Keratinocyte (primary cell): ENCODE results near the gene C1orf232. TPM values are rescaled to one million over a fixed set of nuclear protein-coding genes. Genes with fewer than 3 reads are reported as not detected.

Experiments used
- DNase-seq: peaks from one replicate; pipeline ENCODE4 v3.0.0-alpha.2; 2011; ENCODE audit warnings: low read depth, missing footprints, low spot score
- FAIRE-seq: peaks from 2 replicates; lab custom pipeline; 2011; peaks lifted over from hg19 to GRCh38; lab: Jason Lieb, UNC
- H2AFZ ChIP-seq: 2 replicates; pipeline ENCODE4 v1.6.0; 2012; ENCODE audit warnings: low read length, control low read depth, inconsistent platforms; ENCODE audit not compliant: control insufficient read depth
- H3K27ac ChIP-seq: 2 replicates; pipeline ENCODE4 v1.5.1; 2011; ENCODE audit warnings: low read length; ENCODE audit not compliant: control insufficient read depth, insufficient read depth
- H3K27me3 ChIP-seq: 3 replicates; pipeline ENCODE4 v1.6.0; 2011; ENCODE audit warnings: low read length; ENCODE audit not compliant: control insufficient read depth, insufficient read depth; ENCODE audit errors: extremely low read depth
- H3K36me3 ChIP-seq, 2 experiments: 2 replicates in 1 of 2; 3 replicates in 1 of 2; pipeline ENCODE4 v1.5.1; 2011; ENCODE audit warnings: low read length in 2 of 2, mild to moderate bottlenecking in 1 of 2; ENCODE audit not compliant: control insufficient read depth in 2 of 2, insufficient read depth in 2 of 2; ENCODE audit errors: extremely low read depth in 1 of 2
- H3K4me1 ChIP-seq: 3 replicates; pipeline ENCODE4 v1.5.1; 2011; ENCODE audit warnings: low read length; ENCODE audit not compliant: control insufficient read depth, insufficient read depth; ENCODE audit errors: extremely low read depth
- H3K4me2 ChIP-seq: 3 replicates; pipeline ENCODE4 v1.6.0; 2011; ENCODE audit warnings: low read depth, low read length; ENCODE audit not compliant: control insufficient read depth, insufficient read depth; ENCODE audit errors: extremely low read depth
- H3K4me3 ChIP-seq, 3 experiments: fragments of 200-600 bp in 1 of 3; sonication (generic) in 1 of 3; 2 replicates in 2 of 3; 3 replicates in 1 of 3; pipeline ENCODE4 v1.5.1; 2011 to 2016; ENCODE audit warnings: low read length in 3 of 3, mild to moderate bottlenecking in 3 of 3, control low read depth in 2 of 3, inconsistent platforms in 1 of 3, low read depth in 1 of 3, mixed read lengths in 1 of 3, mixed run types in 1 of 3, moderate library complexity in 1 of 3; ENCODE audit not compliant: control insufficient read depth in 2 of 3, insufficient read depth in 2 of 3; ENCODE audit errors: extremely low read depth in 1 of 3
- H3K79me2 ChIP-seq: 2 replicates; pipeline ENCODE4 v1.6.0; 2012; ENCODE audit warnings: low read length; ENCODE audit not compliant: control insufficient read depth, insufficient read depth
- H3K9ac ChIP-seq: 3 replicates; pipeline ENCODE4 v1.6.0; 2011; ENCODE audit warnings: low read length; ENCODE audit not compliant: control insufficient read depth, insufficient read depth; ENCODE audit errors: extremely low read depth
- H3K9me1 ChIP-seq: 3 replicates; pipeline ENCODE4 v1.6.0; 2011; ENCODE audit warnings: low read length; ENCODE audit not compliant: control insufficient read depth, insufficient read depth; ENCODE audit errors: extremely low read depth
- H3K9me3 ChIP-seq: 2 replicates; pipeline ENCODE4 v1.5.1; 2012; ENCODE audit warnings: low read depth, low read length; ENCODE audit not compliant: control insufficient read depth
- H4K20me1 ChIP-seq: 3 replicates; pipeline ENCODE4 v1.6.0; 2011; ENCODE audit warnings: low read length; ENCODE audit not compliant: control insufficient read depth, insufficient read depth; ENCODE audit errors: extremely low read depth
- EZH2 ChIP-seq: IDR thresholded peaks from one replicate; pipeline ENCODE4 v1.6.1; 2012; ENCODE audit warnings: inconsistent platforms, mild to moderate bottlenecking, low read length, moderate library complexity
- dilution Hi-C: fragments of 300-500 bp; cut with MboI; formaldehyde crosslinking; loops from one replicate; pipeline ENCODE4 v1.7.0; 2020; ENCODE audit warnings: low sequenced_read_pairs; ENCODE audit not compliant: extremely low pct_ligation_motif_present
- polyA plus RNA-seq, 5 experiments: library from polyadenylated mRNA; depleted of rRNA in 3 of 5; stranded (reverse) in 3 of 5; stranded (forward) in 1 of 5; unstranded in 1 of 5; fragments of >200 nt; gene quantifications; 1 replicate in 1 of 5; 2 replicates in 3 of 5; 3 replicates in 1 of 5; pipeline versions ENCODE4 v1.2.1 to v1.2.3, GENCODE V29; 2011 to 2012; ENCODE audit warnings: missing spikeins in 2 of 5, low read depth in 1 of 5, low replicate concordance in 1 of 5
- TF ChIP-seq, protein P1 (sequence below), 3 experiments: IDR thresholded peaks in 1 of 3; conservative IDR thresholded peaks in 1 of 3; optimal IDR thresholded peaks in 1 of 3; 2 replicates in 2 of 3; 3 replicates in 1 of 3; pipeline versions ENCODE3 to v1.5.1; 2011; ENCODE audit warnings: low read length in 3 of 3, mild to moderate bottlenecking in 3 of 3, moderate library complexity in 2 of 3, control low read depth in 1 of 3, inconsistent platforms in 1 of 3; ENCODE audit not compliant: insufficient read depth in 2 of 3; ENCODE audit errors: extremely low read depth in 1 of 3

The C1orf232 gene
- polyA plus RNA-seq, 1 donor (not counting 4 experiments of a cell fraction or from before 2014, with no cell fraction given) = not detected

DNA sequence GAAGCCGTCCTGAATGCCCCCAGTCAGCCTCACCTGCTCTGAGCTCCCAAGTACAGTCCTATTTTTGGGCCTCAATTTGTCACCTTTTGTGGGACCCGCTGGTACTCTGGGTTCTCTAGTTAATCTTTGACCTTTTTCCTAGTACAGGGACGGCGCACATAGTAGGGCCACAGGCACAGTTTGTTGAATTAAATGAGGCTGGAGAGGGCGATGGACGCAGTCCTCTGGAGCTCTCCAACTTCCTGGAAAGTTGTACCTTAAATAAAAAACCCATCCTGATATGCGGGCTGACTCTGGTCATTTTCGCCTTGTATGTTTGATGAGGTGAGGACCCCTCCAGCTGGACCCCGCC lies 5.1 kb downstream of the C1orf232 start:
- no peaks in the 10 kb centered on the region for H3K79me2 ChIP-seq
- no peaks in the 10 kb centered on the region for H3K36me3 ChIP-seq
- peak overlapping the region; percentile 37 for H3K9ac ChIP-seq
- H2AFZ ChIP-seq = no peak overlapping the region
- TF ChIP-seq EZH2 = no peak
- no peak for DNase-seq
- no peaks in the 10 kb centered on the region for H4K20me1 ChIP-seq
- H3K27me3 ChIP-seq = peaks cover 13% of the 10 kb centered on the region
- H3K4me2 ChIP-seq = peak overlapping the region; percentile 70
- H3K9me3 ChIP-seq = no peaks in the 10 kb centered on the region
- peaks cover 11% of the 10 kb centered on the region for H3K4me1 ChIP-seq
- FAIRE-seq = no peak
- peak overlapping the region in 2 of 3 experiments; percentile 48 to 52 for H3K4me3 ChIP-seq
- dilution Hi-C loops = no loop called here
- no peaks in the 10 kb centered on the region for H3K9me1 ChIP-seq
- H3K27ac ChIP-seq = no peak overlapping the region

DNA sequence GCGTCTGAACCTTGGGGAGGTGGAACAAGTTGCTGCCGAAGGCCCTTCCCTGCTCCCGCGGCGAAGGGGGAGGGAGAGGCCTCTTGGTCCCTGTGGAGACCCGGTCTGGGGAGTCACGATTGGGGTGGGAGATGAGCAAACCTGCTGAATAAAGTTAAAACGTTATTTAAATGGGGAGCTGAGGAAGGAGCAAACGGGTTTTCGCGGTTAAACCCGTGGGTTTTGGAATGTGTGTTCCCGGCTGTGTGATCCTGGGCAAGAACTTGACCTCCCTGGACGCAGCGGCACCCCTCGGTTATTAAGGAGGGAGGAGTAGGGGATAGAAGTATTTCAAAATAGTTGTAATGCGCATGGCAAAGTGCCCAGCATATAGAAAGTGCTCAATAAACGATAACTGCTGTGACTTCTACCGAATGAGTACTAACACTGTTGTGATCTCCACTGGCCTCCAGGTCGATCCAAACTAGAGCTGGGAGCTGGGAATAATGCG lies 6.5 kb downstream of the C1orf232 start:
- peak overlapping the region; percentile 82 for H3K4me2 ChIP-seq
- no peaks in the 10 kb centered on the region for H3K79me2 ChIP-seq
- H3K4me3 ChIP-seq = peak overlapping the region in 2 of 3 experiments; percentile 42 to 62
- peak overlapping the region; percentile 51 for H2AFZ ChIP-seq
- no peaks in the 10 kb centered on the region for H3K36me3 ChIP-seq
- FAIRE-seq = no peak
- peaks cover 16% of the 10 kb centered on the region for H3K4me1 ChIP-seq
- no peak overlapping the region for H3K9ac ChIP-seq
- no peak for DNase-seq
- H3K27ac ChIP-seq = no peak overlapping the region
- dilution Hi-C loops = no loop called here
- peaks cover 13% of the 10 kb centered on the region for H3K27me3 ChIP-seq
- TF ChIP-seq, protein P1, sequence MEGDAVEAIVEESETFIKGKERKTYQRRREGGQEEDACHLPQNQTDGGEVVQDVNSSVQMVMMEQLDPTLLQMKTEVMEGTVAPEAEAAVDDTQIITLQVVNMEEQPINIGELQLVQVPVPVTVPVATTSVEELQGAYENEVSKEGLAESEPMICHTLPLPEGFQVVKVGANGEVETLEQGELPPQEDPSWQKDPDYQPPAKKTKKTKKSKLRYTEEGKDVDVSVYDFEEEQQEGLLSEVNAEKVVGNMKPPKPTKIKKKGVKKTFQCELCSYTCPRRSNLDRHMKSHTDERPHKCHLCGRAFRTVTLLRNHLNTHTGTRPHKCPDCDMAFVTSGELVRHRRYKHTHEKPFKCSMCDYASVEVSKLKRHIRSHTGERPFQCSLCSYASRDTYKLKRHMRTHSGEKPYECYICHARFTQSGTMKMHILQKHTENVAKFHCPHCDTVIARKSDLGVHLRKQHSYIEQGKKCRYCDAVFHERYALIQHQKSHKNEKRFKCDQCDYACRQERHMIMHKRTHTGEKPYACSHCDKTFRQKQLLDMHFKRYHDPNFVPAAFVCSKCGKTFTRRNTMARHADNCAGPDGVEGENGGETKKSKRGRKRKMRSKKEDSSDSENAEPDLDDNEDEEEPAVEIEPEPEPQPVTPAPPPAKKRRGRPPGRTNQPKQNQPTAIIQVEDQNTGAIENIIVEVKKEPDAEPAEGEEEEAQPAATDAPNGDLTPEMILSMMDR (optimal IDR thresholded peaks at IDR 0.05 in 1 of 3, IDR thresholded peaks at IDR 0.05 in 1 of 3, conservative IDR thresholded peaks at IDR 0.05 in 1 of 3; ENCODE audit: extremely low read depth in 1 of 3, insufficient read depth in 2 of 3, low read length in 3 of 3) = no peak
- TF ChIP-seq EZH2 = no peak
- H3K9me3 ChIP-seq = no peaks in the 10 kb centered on the region
- H4K20me1 ChIP-seq = no peaks in the 10 kb centered on the region
- H3K9me1 ChIP-seq = no peaks in the 10 kb centered on the region
